Esophagus (tissue), 2 donors: ENCODE results near the gene HMGCLL1. TPM values are rescaled to one million over a fixed set of nuclear protein-coding genes. Genes with fewer than 3 reads are reported as not detected.

Experiments
- H3K27ac ChIP-seq, 2 donors: one replicate each; pipeline ENCODE4 v1.5.1; 2013; ENCODE audit warnings: low read depth in 2 of 2, mild to moderate bottlenecking in 2 of 2, inconsistent platforms in 1 of 2, low read length in 1 of 2, moderate library complexity in 1 of 2
- H3K27me3 ChIP-seq, 2 donors: one replicate each; pipeline ENCODE4 v1.6.1; 2013; ENCODE audit warnings: low read length in 2 of 2, control low read depth in 1 of 2, mild to moderate bottlenecking in 1 of 2; ENCODE audit not compliant: insufficient read depth in 2 of 2, control insufficient read depth in 1 of 2
- H3K36me3 ChIP-seq, 2 donors: one replicate each; pipeline ENCODE4 v1.6.1; 2013; ENCODE audit warnings: low read length in 1 of 2; ENCODE audit not compliant: control insufficient read depth in 2 of 2, insufficient read depth in 2 of 2
- H3K4me1 ChIP-seq, 2 donors: one replicate each; pipeline ENCODE4 v1.6.1; 2013; ENCODE audit warnings: low read length in 1 of 2; ENCODE audit not compliant: control insufficient read depth in 2 of 2, insufficient read depth in 2 of 2
- H3K4me3 ChIP-seq, 2 donors: one replicate each; pipeline ENCODE4 v1.5.1; 2013; ENCODE audit warnings: low read length in 2 of 2, mild to moderate bottlenecking in 2 of 2, low read depth in 1 of 2, moderate library complexity in 1 of 2
- H3K9me3 ChIP-seq, 2 donors: one replicate each; pipeline ENCODE4 v1.6.1; 2013; ENCODE audit warnings: mild to moderate bottlenecking in 2 of 2, low read depth in 1 of 2, low read length in 1 of 2, moderate library complexity in 1 of 2; ENCODE audit not compliant: control insufficient read depth in 2 of 2, insufficient read depth in 1 of 2
- WGBS, 2 donors: extraction: QIAGEN DNeasy Blood & Tissue Kit; methylation state at CpG; one replicate each; pipeline ENCODE4 v1.1.7; 2013; 5-methylcytosine and 5-hydroxymethylcytosine counted together
- polyA plus RNA-seq, 2 donors: library from polyadenylated mRNA; stranded (reverse); fragments of 200-250 nt; gene quantifications; one replicate each; pipeline ENCODE4 v1.2.3, GENCODE V29; 2013
- donor health status: healthy with polysubstance abuse.
- donor health status: Bipolar disorder and iron deficiency.

Gene HMGCLL1
- polyA plus RNA-seq, 2 donors = 0.07 TPM; not detected in 1

- Histone ChIP-seq H3K27ac (no peak overlapping the region), H3K27me3 (no peaks in the 10 kb centered on the region), H3K4me1 (no peaks in the 10 kb centered on the region), H3K36me3 (no peaks in the 10 kb centered on the region), H3K9me3 (no peaks in the 10 kb centered on the region), H3K4me3 (no peak overlapping the region)
- 82 to 85% methylated on average over 5 of the region's 5 CpGs for WGBS, 2 donors
Measured at GRCh38 chr6:55511122-55511800, 67.7 kb downstream of the HMGCLL1 start.

- Histone ChIP-seq H3K36me3 (no peaks in the 10 kb centered on the region), H3K4me3 (no peak overlapping the region), H3K27ac (no peak overlapping the region), H3K27me3 (no peaks in the 10 kb centered on the region), H3K4me1 (no peaks in the 10 kb centered on the region), H3K9me3 (no peaks in the 10 kb centered on the region)
Measured at GRCh38 chr6:55499591-55499990, 79.4 kb downstream of the HMGCLL1 start.

- 74 to 75% methylated on average over 3 of the region's 3 CpGs for WGBS, 2 donors
- Histone ChIP-seq H3K9me3 (no peaks in the 10 kb centered on the region), H3K27ac (no peak overlapping the region), H3K36me3 (no peaks in the 10 kb centered on the region), H3K4me3 (no peak overlapping the region), H3K4me1 (no peaks in the 10 kb centered on the region), H3K27me3 (no peaks in the 10 kb centered on the region)
Measured at GRCh38 chr6:55497694-55498093, 81.3 kb downstream of the HMGCLL1 start.

- no peak overlapping the region for H3K4me3 ChIP-seq
- H3K4me1 ChIP-seq = no peaks in the 10 kb centered on the region
- no peak overlapping the region for H3K27ac ChIP-seq
- no peaks in the 10 kb centered on the region for H3K36me3 ChIP-seq
- H3K9me3 ChIP-seq = no peaks in the 10 kb centered on the region
- H3K27me3 ChIP-seq = no peaks in the 10 kb centered on the region
- 94% methylated on average over 1 of the region's 1 CpG for WGBS, 2 donors
Measured at GRCh38 chr6:55496201-55496600, 82.8 kb downstream of the HMGCLL1 start.

- no peaks in the 10 kb centered on the region for H3K4me1 ChIP-seq
- no peaks in the 10 kb centered on the region for H3K36me3 ChIP-seq
- no peaks in the 10 kb centered on the region for H3K27me3 ChIP-seq
- 65 to 68% methylated on average over 3 of the region's 3 CpGs for WGBS, 2 donors
- no peak overlapping the region for H3K27ac ChIP-seq
- no peak overlapping the region for H3K4me3 ChIP-seq
- H3K9me3 ChIP-seq = no peaks in the 10 kb centered on the region
Measured at GRCh38 chr6:55495277-55495676, 83.7 kb downstream of the HMGCLL1 start.

GRCh38 chr6:55494411-55494810 lies 84.6 kb downstream of the HMGCLL1 start:
- 25 to 33% methylated on average over 2 of the region's 2 CpGs for WGBS, 2 donors
- no peak overlapping the region for H3K4me3 ChIP-seq
- H3K27me3 ChIP-seq = no peaks in the 10 kb centered on the region

GRCh38 chr6:55492259-55492658 lies 86.7 kb downstream of the HMGCLL1 start:
- Histone ChIP-seq H3K9me3 (no peaks in the 10 kb centered on the region), H3K27ac (no peak overlapping the region), H3K4me1 (no peaks in the 10 kb centered on the region), H3K27me3 (no peaks in the 10 kb centered on the region), H3K36me3 (no peaks in the 10 kb centered on the region), H3K4me3 (no peak overlapping the region)
- WGBS, 2 donors = 96 to 98% methylated on average over 4 of the region's 4 CpGs

More at GRCh38 chr6:55494411-55494810, 84.6 kb downstream of the HMGCLL1 start:
- H3K27ac ChIP-seq = no peak overlapping the region
- no peaks in the 10 kb centered on the region for H3K4me1 ChIP-seq
- no peaks in the 10 kb centered on the region for H3K36me3 ChIP-seq
- H3K9me3 ChIP-seq = no peaks in the 10 kb centered on the region

GRCh38 chr6:55490871-55491270 lies 88.1 kb downstream of the HMGCLL1 start:
- H3K4me1 ChIP-seq = no peaks in the 10 kb centered on the region
- no peaks in the 10 kb centered on the region for H3K36me3 ChIP-seq
- H3K9me3 ChIP-seq = no peaks in the 10 kb centered on the region
- no peak overlapping the region for H3K4me3 ChIP-seq
- H3K27ac ChIP-seq = no peak overlapping the region
- H3K27me3 ChIP-seq = no peaks in the 10 kb centered on the region

- Histone ChIP-seq H3K4me1 (no peaks in the 10 kb centered on the region), H3K9me3 (no peaks in the 10 kb centered on the region), H3K4me3 (no peak overlapping the region), H3K27ac (no peak overlapping the region), H3K36me3 (no peaks in the 10 kb centered on the region), H3K27me3 (no peaks in the 10 kb centered on the region)
- WGBS, 2 donors = 82% methylated on average over 3 of the region's 3 CpGs
Measured at GRCh38 chr6:55474382-55474781, 104.6 kb downstream of the HMGCLL1 start.

- no peaks in the 10 kb centered on the region for H3K27me3 ChIP-seq
- WGBS, 2 donors = 86 to 90% methylated on average over 1 of the region's 1 CpG
- no peak overlapping the region for H3K4me3 ChIP-seq
- H3K4me1 ChIP-seq = no peaks in the 10 kb centered on the region
- H3K9me3 ChIP-seq = no peaks in the 10 kb centered on the region
- no peaks in the 10 kb centered on the region for H3K36me3 ChIP-seq
- no peak overlapping the region for H3K27ac ChIP-seq
Measured at GRCh38 chr6:55473722-55474121, 105.3 kb downstream of the HMGCLL1 start.
